HCT116 (cell line): ENCODE measurements around the gene PIK3R4.

Experiments used
- EZH2 ChIP-seq: fragments of 200-600 bp; sonication (generic); IDR thresholded peaks from 2 replicates; pipeline ENCODE4 v1.6.1; 2017; ENCODE audit warnings: antibody characterized with exemption, mixed run types
- POLR2A ChIP-seq: IDR thresholded peaks from 2 replicates; pipeline ENCODE4 v1.7.0; 2011; ENCODE audit warnings: borderline replicate concordance; ENCODE audit not compliant: insufficient read depth, insufficient read length; ENCODE audit errors: extremely low read depth
- TCF7L2 ChIP-seq: IDR thresholded peaks from 2 replicates; pipeline ENCODE4 v1.7.0; 2011; ENCODE audit warnings: borderline replicate concordance, inconsistent platforms; ENCODE audit not compliant: insufficient read depth, insufficient read length; ENCODE audit errors: extremely low read depth
- TF ChIP-seq, protein P1 (sequence below), 3 experiments: fragments of 200-600 bp in 1 of 3; sonication (generic) in 1 of 3; IDR thresholded peaks in 2 of 3; conservative IDR thresholded peaks in 1 of 3; 2 replicates each; pipeline ENCODE4 v1.5.1; 2012 to 2017; ENCODE audit warnings: low read depth in 2 of 3, low read length in 2 of 3, antibody characterized with exemption in 1 of 3, borderline replicate concordance in 1 of 3, control low read depth in 1 of 3, mild to moderate bottlenecking in 1 of 3, mixed read lengths in 1 of 3, mixed run types in 1 of 3, moderate library complexity in 1 of 3; ENCODE audit not compliant: insufficient read depth in 1 of 3

DNA sequence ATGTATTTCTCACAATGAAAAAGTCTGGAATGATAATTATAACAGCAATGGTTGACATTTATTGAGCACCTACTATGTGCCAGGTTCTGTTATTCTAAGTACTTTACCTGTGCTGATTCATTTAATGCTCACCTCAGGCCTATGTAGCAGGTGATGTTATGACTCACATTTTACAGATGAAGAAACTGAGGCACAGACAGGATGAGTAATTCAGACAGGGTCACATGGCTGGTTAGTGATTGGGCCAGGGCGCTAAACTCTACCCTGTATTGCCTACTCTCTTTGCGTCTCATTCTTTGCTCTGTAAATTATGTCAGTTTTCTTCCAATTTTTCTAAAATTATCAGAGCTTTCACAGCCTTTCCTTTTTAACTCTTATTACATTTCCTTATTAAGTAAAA is 98.3 kb downstream of the PIK3R4 start:
- TF ChIP-seq TCF7L2 (no peak), EZH2 (no peak), POLR2A (no peak)
- TF ChIP-seq, protein P1, sequence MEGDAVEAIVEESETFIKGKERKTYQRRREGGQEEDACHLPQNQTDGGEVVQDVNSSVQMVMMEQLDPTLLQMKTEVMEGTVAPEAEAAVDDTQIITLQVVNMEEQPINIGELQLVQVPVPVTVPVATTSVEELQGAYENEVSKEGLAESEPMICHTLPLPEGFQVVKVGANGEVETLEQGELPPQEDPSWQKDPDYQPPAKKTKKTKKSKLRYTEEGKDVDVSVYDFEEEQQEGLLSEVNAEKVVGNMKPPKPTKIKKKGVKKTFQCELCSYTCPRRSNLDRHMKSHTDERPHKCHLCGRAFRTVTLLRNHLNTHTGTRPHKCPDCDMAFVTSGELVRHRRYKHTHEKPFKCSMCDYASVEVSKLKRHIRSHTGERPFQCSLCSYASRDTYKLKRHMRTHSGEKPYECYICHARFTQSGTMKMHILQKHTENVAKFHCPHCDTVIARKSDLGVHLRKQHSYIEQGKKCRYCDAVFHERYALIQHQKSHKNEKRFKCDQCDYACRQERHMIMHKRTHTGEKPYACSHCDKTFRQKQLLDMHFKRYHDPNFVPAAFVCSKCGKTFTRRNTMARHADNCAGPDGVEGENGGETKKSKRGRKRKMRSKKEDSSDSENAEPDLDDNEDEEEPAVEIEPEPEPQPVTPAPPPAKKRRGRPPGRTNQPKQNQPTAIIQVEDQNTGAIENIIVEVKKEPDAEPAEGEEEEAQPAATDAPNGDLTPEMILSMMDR (IDR thresholded peaks at IDR 0.05 in 2 of 3, conservative IDR thresholded peaks at IDR 0.05 in 1 of 3; ENCODE audit: borderline replicate concordance in 1 of 3, insufficient read depth in 1 of 3, low read depth in 2 of 3, low read length in 2 of 3), result no peak
